ENCODE measurements around the gene PTDSS2.

- TF ChIP-seq CTCF (IDR thresholded peaks at IDR 0.05) (no peak), POLR2A (IDR thresholded peaks at IDR 0.05; ENCODE audit: low read length) (no peak)
Measured at GRCh38 chr11:454043-454442, 4.0 kb downstream of the PTDSS2 start.
